PFSK-1 (cell line): Measurements from ENCODE around the gene POC1A.

Experiments used
- FOXP2 ChIP-seq: optimal IDR thresholded peaks from 2 replicates; pipeline ENCODE3; 2011; ENCODE audit warnings: borderline replicate concordance, control low read depth, inconsistent platforms; ENCODE audit not compliant: insufficient read depth; ENCODE audit errors: extremely low read length, extremely low read depth
- POLR2AphosphoS5 ChIP-seq: IDR thresholded peaks from 2 replicates; pipeline ENCODE4 v1.6.1; 2012; ENCODE audit warnings: low read depth, mild to moderate bottlenecking, control low read depth, low read length, moderate library complexity
- SIN3A ChIP-seq: IDR thresholded peaks from 2 replicates; pipeline ENCODE4 v1.6.1; 2012; ENCODE audit warnings: mild to moderate bottlenecking, low read length, moderate library complexity, borderline replicate concordance; ENCODE audit not compliant: insufficient read depth
- TAF1 ChIP-seq: IDR thresholded peaks from 2 replicates; pipeline ENCODE4 v1.6.1; 2012; ENCODE audit warnings: low read length, control low read depth, borderline replicate concordance; ENCODE audit not compliant: insufficient read depth
- TF ChIP-seq, protein P1 (sequence below), 2 experiments: IDR thresholded peaks; 2 replicates each; pipeline versions ENCODE4 v1.6.1 to v1.8.0; 2011 to 2012; ENCODE audit warnings: low read depth in 2 of 2, low read length in 2 of 2, control low read depth in 1 of 2, inconsistent platforms in 1 of 2, mild to moderate bottlenecking in 1 of 2, moderate library complexity in 1 of 2; ENCODE audit not compliant: insufficient read depth in 1 of 2

The POC1A gene

DNA sequence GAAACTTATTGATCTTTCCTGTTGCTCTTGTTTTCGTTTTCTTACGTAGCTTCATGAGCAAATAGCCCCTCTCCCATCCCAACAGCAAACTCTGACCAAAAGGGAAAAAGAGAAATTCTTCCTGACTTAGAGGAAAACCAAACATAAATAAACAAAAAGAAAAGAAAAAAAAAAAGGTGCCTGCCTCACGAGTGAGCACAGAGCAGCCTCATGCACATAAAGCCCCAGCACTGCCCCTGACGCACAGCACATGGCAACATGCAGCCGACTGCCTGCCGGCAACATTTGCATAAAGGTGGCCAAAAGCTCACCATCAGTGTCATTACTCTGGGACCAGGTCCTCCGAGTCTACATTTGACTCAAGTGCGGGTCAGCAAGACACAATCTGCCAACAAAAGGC lies 6.4 kb downstream of the POC1A start:
- TF ChIP-seq SIN3A: no peak
- no peak for TF ChIP-seq TAF1

DNA sequence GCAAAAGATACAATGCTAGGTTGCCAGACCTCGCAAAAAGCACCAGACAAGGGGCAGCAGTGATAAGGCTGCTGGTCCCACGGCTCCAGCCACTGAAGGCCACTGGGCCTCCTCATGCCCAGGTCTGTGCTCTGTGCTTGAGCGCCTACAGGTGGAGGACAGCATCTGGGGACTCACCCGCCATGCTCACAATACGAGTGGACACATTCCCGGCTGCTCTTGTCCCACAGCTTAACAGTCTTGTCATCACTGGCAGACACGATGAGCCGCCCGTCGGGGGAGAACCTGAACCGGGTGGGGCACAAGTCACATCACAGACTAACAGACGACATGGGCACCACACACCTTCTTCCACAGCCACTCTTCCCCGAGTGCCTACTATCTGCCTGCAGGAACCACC lies 7.4 kb downstream of the POC1A start:
- TF ChIP-seq, protein P1, sequence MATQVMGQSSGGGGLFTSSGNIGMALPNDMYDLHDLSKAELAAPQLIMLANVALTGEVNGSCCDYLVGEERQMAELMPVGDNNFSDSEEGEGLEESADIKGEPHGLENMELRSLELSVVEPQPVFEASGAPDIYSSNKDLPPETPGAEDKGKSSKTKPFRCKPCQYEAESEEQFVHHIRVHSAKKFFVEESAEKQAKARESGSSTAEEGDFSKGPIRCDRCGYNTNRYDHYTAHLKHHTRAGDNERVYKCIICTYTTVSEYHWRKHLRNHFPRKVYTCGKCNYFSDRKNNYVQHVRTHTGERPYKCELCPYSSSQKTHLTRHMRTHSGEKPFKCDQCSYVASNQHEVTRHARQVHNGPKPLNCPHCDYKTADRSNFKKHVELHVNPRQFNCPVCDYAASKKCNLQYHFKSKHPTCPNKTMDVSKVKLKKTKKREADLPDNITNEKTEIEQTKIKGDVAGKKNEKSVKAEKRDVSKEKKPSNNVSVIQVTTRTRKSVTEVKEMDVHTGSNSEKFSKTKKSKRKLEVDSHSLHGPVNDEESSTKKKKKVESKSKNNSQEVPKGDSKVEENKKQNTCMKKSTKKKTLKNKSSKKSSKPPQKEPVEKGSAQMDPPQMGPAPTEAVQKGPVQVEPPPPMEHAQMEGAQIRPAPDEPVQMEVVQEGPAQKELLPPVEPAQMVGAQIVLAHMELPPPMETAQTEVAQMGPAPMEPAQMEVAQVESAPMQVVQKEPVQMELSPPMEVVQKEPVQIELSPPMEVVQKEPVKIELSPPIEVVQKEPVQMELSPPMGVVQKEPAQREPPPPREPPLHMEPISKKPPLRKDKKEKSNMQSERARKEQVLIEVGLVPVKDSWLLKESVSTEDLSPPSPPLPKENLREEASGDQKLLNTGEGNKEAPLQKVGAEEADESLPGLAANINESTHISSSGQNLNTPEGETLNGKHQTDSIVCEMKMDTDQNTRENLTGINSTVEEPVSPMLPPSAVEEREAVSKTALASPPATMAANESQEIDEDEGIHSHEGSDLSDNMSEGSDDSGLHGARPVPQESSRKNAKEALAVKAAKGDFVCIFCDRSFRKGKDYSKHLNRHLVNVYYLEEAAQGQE (IDR thresholded peaks at IDR 0.05; ENCODE audit: insufficient read depth in 1 of 2, low read depth in 2 of 2, low read length in 2 of 2): no peak
- TF ChIP-seq SIN3A: no peak

DNA sequence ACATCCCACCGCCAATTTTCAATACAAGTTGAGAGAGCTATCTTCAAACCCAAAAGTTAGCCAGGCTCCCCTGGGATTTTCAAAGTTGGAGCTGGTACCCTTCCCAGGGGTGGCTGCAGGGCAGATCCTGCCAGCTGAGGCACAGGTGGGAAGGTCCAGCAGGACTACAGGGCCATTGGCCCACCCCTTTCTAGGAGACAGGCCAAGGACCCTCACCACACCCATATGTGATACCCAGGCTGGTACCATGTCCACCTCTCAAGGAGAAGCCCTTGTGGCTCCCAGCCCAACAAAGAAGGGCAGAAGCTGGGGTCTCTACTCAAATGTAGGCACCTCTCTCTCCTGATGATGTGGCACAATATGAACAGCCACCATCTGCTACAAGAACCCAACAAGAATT lies 8.0 kb downstream of the POC1A start:
- TF ChIP-seq SIN3A (no peak), FOXP2 (no peak), TAF1 (no peak), POLR2AphosphoS5 (no peak)
- TF ChIP-seq, protein P1 (IDR thresholded peaks at IDR 0.05; ENCODE audit: insufficient read depth in 1 of 2, low read depth in 2 of 2, low read length in 2 of 2): no peak

DNA sequence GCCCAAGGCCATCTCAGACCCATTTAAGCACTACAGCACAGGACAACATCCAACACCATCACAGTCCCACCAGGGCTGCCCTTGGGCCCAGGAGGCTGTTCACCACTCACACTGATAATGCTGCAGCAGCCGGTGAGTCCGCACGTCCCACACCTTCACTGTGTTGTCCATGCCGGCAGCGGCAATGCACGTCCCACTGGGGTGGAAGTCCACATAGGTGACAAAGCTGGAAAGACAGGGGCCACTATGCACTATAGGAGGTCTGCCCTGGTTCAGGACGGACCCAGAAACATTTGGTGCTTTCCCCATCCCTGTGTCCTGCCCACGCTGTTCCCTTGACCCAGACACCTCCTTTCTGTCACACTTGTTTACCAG lies 8.5 kb downstream of the POC1A start:
- TF ChIP-seq FOXP2 (no peak), TAF1 (no peak), SIN3A (no peak), POLR2AphosphoS5 (no peak)
- TF ChIP-seq, protein P1 (IDR thresholded peaks at IDR 0.05; ENCODE audit: insufficient read depth in 1 of 2, low read depth in 2 of 2, low read length in 2 of 2): no peak

DNA sequence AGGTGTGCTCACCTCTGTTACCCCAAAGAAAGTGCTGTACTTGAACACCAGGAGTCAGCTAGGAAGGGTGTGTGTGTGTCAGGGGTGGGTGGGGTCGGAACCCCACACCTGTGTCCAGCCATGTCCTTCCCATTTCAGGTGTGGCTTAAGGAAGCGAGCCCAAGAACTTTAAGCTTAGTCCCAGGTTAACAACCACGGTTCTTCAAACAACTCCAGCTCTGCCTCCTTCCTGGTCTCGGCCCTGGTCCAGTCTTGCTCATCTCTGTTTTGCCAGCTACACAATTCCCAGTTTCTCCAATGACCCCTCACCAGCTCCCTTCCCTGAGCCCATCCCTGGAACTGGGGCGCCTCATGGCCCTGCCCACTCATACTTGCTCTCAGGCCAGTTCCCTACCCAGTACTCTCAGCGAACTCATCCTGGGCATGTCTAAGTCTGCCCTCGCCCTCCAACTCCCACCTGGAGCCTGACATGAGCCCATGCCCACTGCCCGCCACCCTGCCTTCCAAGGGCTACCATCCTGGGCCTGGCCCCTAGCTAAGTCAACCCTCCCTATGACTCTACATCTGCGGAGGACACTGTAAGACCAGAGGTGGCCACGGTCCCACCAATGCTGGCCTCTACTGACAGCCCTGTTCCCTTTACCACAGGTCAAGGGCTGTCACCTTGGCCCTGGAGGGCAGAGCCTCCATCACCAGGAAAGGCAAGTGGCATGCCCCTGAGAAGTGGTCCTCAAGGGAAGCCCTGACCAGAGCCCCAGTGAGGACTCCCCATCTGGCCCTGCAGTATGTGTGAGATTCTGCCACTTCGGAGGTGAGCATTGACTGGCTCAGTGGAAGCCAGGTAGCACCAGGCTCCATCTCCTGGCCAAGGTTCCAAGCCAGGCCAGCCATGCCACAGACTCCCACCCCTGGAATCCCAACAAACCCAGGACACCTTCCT lies 9.2 kb downstream of the POC1A start:
- TF ChIP-seq FOXP2 (no peak), POLR2AphosphoS5 (no peak), TAF1 (no peak), SIN3A (no peak)
- TF ChIP-seq, protein P1 (IDR thresholded peaks at IDR 0.05; ENCODE audit: insufficient read depth in 1 of 2, low read depth in 2 of 2, low read length in 2 of 2): no peak
